Measurements from ENCODE around the gene ECPAS.

ECPAS gene

DNA sequence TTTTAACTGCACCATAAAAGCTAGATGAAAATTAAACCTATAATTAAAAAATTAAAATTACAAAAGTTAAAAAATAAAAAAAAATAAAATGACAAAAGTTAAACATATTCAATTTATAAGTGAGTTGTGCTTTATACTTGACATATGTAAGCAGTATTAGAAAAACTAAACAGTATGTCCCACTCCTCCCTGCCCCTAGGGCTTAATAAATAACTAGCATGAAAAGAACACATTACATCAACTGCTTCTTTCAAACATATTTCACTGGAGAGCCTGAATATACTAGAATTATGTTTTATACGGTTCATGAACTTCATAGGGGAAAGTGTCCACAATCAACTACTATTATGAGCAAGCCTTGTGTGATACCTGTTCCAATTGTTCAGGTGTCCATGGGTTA lies 47.6 kb downstream of the ECPAS start:
- H3K36me3 ChIP-seq (ENCODE audit: control insufficient read depth in 1 of 2, insufficient read depth in 2 of 2, low read length in 2 of 2), result peaks cover 8 to 13% of the 10 kb centered on the region in 2 experiments
- H3K4ac ChIP-seq (ENCODE audit: low read depth, low read length), result no peak overlapping the region
- no peak overlapping the region for H2BK5ac ChIP-seq (ENCODE audit: low read depth, low read length, poor library complexity)
- no peaks in the 10 kb centered on the region for H3K27me3 ChIP-seq (ENCODE audit: insufficient read depth, low read length)
- H2BK120ac ChIP-seq (ENCODE audit: insufficient read depth, low read length, poor library complexity), result no peak overlapping the region
- no peak overlapping the region for H3K4me3 ChIP-seq (ENCODE audit: low read depth, low read length)
- no peak overlapping the region for H3K9ac ChIP-seq (ENCODE audit: low read length)
- no peak overlapping the region for H3K27ac ChIP-seq (ENCODE audit: low read depth, low read length)
- H3K79me2 ChIP-seq (ENCODE audit: control insufficient read depth, insufficient read depth, low read length, poor library complexity), result no peaks in the 10 kb centered on the region
- no peak overlapping the region for H4K8ac ChIP-seq (ENCODE audit: low read depth, low read length)
- no peak overlapping the region for H4K91ac ChIP-seq (ENCODE audit: low read depth, low read length)
- no peak overlapping the region for H2AK5ac ChIP-seq (ENCODE audit: low read length)
- DNase-seq, result no peak
- H3K14ac ChIP-seq (ENCODE audit: low read length), result no peak overlapping the region
- H3K18ac ChIP-seq (ENCODE audit: low read length), result no peak overlapping the region
- H3K79me1 ChIP-seq (ENCODE audit: low read length), result no peaks in the 10 kb centered on the region
- H3K4me1 ChIP-seq (ENCODE audit: control insufficient read depth in 1 of 2, insufficient read depth in 2 of 2, low read length in 2 of 2), result no peaks in the 10 kb centered on the region
- H3K4me2 ChIP-seq (ENCODE audit: low read length), result no peak overlapping the region
- no peak overlapping the region for H4K12ac ChIP-seq (ENCODE audit: low read depth, low read length)
- H2AFZ ChIP-seq (ENCODE audit: insufficient read depth, low read length, poor library complexity), result no peak overlapping the region
- no peak overlapping the region for H3K23ac ChIP-seq (ENCODE audit: low read length)
- H3K9me3 ChIP-seq (ENCODE audit: insufficient read depth, low read depth, low read length), result no peaks in the 10 kb centered on the region
- no peak overlapping the region for H2BK12ac ChIP-seq (ENCODE audit: low read length)
- WGBS (ENCODE audit: extremely low coverage, insufficient coverage, insufficient read length), result no CpG with 5 or more reads among the region's 1 CpG

DNA sequence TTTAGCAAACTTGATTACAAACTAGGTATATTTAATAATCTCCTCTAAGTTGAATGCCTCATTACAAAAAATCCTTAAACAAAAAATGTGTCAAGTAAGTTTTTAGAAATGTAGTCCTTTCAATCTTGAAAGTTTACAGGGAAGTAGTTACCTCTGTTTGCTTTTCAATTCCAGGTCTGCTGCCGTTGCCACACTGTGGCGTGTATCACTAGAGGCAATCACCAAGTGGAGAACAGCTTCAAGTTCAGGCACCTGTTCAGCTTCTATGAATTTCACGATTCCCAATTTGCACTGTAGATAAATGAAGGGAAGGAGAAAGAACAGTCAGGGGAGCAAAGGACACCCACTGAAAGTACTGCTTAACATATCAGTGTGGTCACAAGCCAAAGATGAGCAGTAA lies 51.1 kb downstream of the ECPAS start:
- no peak overlapping the region for H3K4me2 ChIP-seq (ENCODE audit: low read length)
- H2AK5ac ChIP-seq (ENCODE audit: low read length), result no peak overlapping the region
- no peak overlapping the region for H3K4ac ChIP-seq (ENCODE audit: low read depth, low read length)
- no peak overlapping the region for H2BK120ac ChIP-seq (ENCODE audit: insufficient read depth, low read length, poor library complexity)
- no peak overlapping the region for H3K9ac ChIP-seq (ENCODE audit: low read length)
- peaks cover 10 to 12% of the 10 kb centered on the region in 2 experiments for H3K36me3 ChIP-seq (ENCODE audit: control insufficient read depth in 1 of 2, insufficient read depth in 2 of 2, low read length in 2 of 2)
- no peaks in the 10 kb centered on the region for H3K4me1 ChIP-seq (ENCODE audit: control insufficient read depth in 1 of 2, insufficient read depth in 2 of 2, low read length in 2 of 2)
- H3K27ac ChIP-seq (ENCODE audit: low read depth, low read length), result no peak overlapping the region
- no peaks in the 10 kb centered on the region for H3K27me3 ChIP-seq (ENCODE audit: insufficient read depth, low read length)
- no peak overlapping the region for H3K18ac ChIP-seq (ENCODE audit: low read length)
- H3K23ac ChIP-seq (ENCODE audit: low read length), result no peak overlapping the region
- H4K12ac ChIP-seq (ENCODE audit: low read depth, low read length), result no peak overlapping the region
- H3K79me1 ChIP-seq (ENCODE audit: low read length), result no peaks in the 10 kb centered on the region
- H2AFZ ChIP-seq (ENCODE audit: insufficient read depth, low read length, poor library complexity), result no peak overlapping the region
- no peak overlapping the region for H3K4me3 ChIP-seq (ENCODE audit: low read depth, low read length)
- no peak overlapping the region for H3K14ac ChIP-seq (ENCODE audit: low read length)
- no peak overlapping the region for H2BK5ac ChIP-seq (ENCODE audit: low read depth, low read length, poor library complexity)
- no peaks in the 10 kb centered on the region for H3K9me3 ChIP-seq (ENCODE audit: insufficient read depth, low read depth, low read length)
- no peaks in the 10 kb centered on the region for H3K79me2 ChIP-seq (ENCODE audit: control insufficient read depth, insufficient read depth, low read length, poor library complexity)
- no peak overlapping the region for H4K91ac ChIP-seq (ENCODE audit: low read depth, low read length)
- no peak overlapping the region for H4K8ac ChIP-seq (ENCODE audit: low read depth, low read length)
- no peak overlapping the region for H2BK12ac ChIP-seq (ENCODE audit: low read length)
- DNase-seq, result no peak
- WGBS (ENCODE audit: extremely low coverage, insufficient coverage, insufficient read length), result no CpG with 5 or more reads among the region's 3 CpGs

DNA sequence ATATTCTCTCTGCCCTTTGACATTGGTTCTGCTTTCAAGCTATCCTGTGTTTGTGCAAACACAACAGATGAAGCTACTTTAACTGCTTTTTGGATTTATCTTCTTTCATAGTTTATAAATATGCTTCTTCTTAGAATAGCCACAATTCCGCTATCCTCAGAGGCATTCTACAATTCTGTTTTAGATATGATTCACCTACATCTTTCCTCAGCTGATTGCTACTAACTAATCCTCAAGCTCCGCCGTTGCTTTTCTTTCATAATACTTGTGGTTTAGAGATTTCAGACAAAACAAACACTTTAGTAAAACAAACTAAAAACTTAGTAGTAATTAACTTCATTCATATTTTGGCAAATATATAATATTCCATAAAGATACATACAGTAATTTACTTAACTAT lies 52.5 kb downstream of the ECPAS start:
- no peak for DNase-seq
- H2BK120ac ChIP-seq (ENCODE audit: insufficient read depth, low read length, poor library complexity), result no peak overlapping the region
- no peak overlapping the region for H2AK5ac ChIP-seq (ENCODE audit: low read length)
- peaks cover 10 to 13% of the 10 kb centered on the region in 2 experiments for H3K36me3 ChIP-seq (ENCODE audit: control insufficient read depth in 1 of 2, insufficient read depth in 2 of 2, low read length in 2 of 2)
- no peaks in the 10 kb centered on the region for H3K79me1 ChIP-seq (ENCODE audit: low read length)
- H3K14ac ChIP-seq (ENCODE audit: low read length), result no peak overlapping the region
- H3K4me1 ChIP-seq (ENCODE audit: control insufficient read depth in 1 of 2, insufficient read depth in 2 of 2, low read length in 2 of 2), result no peaks in the 10 kb centered on the region
- no peak overlapping the region for H3K4ac ChIP-seq (ENCODE audit: low read depth, low read length)
- H4K8ac ChIP-seq (ENCODE audit: low read depth, low read length), result no peak overlapping the region
- no peak overlapping the region for H3K27ac ChIP-seq (ENCODE audit: low read depth, low read length)
- no peak overlapping the region for H4K91ac ChIP-seq (ENCODE audit: low read depth, low read length)
- no peak overlapping the region for H2BK12ac ChIP-seq (ENCODE audit: low read length)
- H3K9me3 ChIP-seq (ENCODE audit: insufficient read depth, low read depth, low read length), result no peaks in the 10 kb centered on the region
- no peak overlapping the region for H2AFZ ChIP-seq (ENCODE audit: insufficient read depth, low read length, poor library complexity)
- H3K27me3 ChIP-seq (ENCODE audit: insufficient read depth, low read length), result no peaks in the 10 kb centered on the region
- H3K79me2 ChIP-seq (ENCODE audit: control insufficient read depth, insufficient read depth, low read length, poor library complexity), result no peaks in the 10 kb centered on the region
- no peak overlapping the region for H4K12ac ChIP-seq (ENCODE audit: low read depth, low read length)
- H3K23ac ChIP-seq (ENCODE audit: low read length), result no peak overlapping the region
- no peak overlapping the region for H3K9ac ChIP-seq (ENCODE audit: low read length)
- no peak overlapping the region for H3K4me2 ChIP-seq (ENCODE audit: low read length)
- no peak overlapping the region for H3K18ac ChIP-seq (ENCODE audit: low read length)
- no CpG with 5 or more reads among the region's 3 CpGs for WGBS (ENCODE audit: extremely low coverage, insufficient coverage, insufficient read length)
- H3K4me3 ChIP-seq (ENCODE audit: low read depth, low read length), result no peak overlapping the region
- H2BK5ac ChIP-seq (ENCODE audit: low read depth, low read length, poor library complexity), result no peak overlapping the region

DNA sequence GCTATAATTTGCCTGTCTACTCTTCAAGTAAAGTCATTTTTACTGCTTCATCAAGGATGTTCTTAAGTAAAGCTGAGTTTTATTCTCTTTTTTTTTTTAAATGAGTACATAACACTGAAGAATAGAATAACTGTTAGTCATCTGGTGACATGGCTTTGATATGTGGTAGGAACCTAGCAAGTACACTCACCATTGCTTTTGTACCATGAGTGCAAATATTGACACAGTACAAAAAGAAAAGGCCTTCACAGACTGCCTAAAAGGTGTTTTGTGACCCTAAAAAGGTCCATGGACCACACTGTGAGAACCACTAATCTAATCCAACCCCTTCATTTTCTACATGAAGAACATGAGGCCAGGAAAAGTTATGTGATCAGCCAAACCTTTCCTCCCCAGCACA lies 55.0 kb downstream of the ECPAS start:
- H2BK120ac ChIP-seq (ENCODE audit: insufficient read depth, low read length, poor library complexity), result no peak overlapping the region
- H3K36me3 ChIP-seq (ENCODE audit: control insufficient read depth in 1 of 2, insufficient read depth in 2 of 2, low read length in 2 of 2), result peaks cover 15 to 19% of the 10 kb centered on the region in 2 experiments
- no peaks in the 10 kb centered on the region for H3K79me2 ChIP-seq (ENCODE audit: control insufficient read depth, insufficient read depth, low read length, poor library complexity)
- no peaks in the 10 kb centered on the region for H3K9me3 ChIP-seq (ENCODE audit: insufficient read depth, low read depth, low read length)
- H4K8ac ChIP-seq (ENCODE audit: low read depth, low read length), result no peak overlapping the region
- H2AFZ ChIP-seq (ENCODE audit: insufficient read depth, low read length, poor library complexity), result no peak overlapping the region
- H2BK5ac ChIP-seq (ENCODE audit: low read depth, low read length, poor library complexity), result no peak overlapping the region
- no peak overlapping the region for H3K4me2 ChIP-seq (ENCODE audit: low read length)
- no peak overlapping the region for H3K14ac ChIP-seq (ENCODE audit: low read length)
- no peaks in the 10 kb centered on the region for H3K27me3 ChIP-seq (ENCODE audit: insufficient read depth, low read length)
- H3K23ac ChIP-seq (ENCODE audit: low read length), result no peak overlapping the region
- H3K4ac ChIP-seq (ENCODE audit: low read depth, low read length), result no peak overlapping the region
- no peak overlapping the region for H3K9ac ChIP-seq (ENCODE audit: low read length)
- no peaks in the 10 kb centered on the region for H3K4me1 ChIP-seq (ENCODE audit: control insufficient read depth in 1 of 2, insufficient read depth in 2 of 2, low read length in 2 of 2)
- H4K12ac ChIP-seq (ENCODE audit: low read depth, low read length), result no peak overlapping the region
- H3K18ac ChIP-seq (ENCODE audit: low read length), result no peak overlapping the region
- no peak overlapping the region for H3K4me3 ChIP-seq (ENCODE audit: low read depth, low read length)
- no peak overlapping the region for H2AK5ac ChIP-seq (ENCODE audit: low read length)
- DNase-seq, result no peak
- H4K91ac ChIP-seq (ENCODE audit: low read depth, low read length), result no peak overlapping the region
- H2BK12ac ChIP-seq (ENCODE audit: low read length), result no peak overlapping the region
- H3K27ac ChIP-seq (ENCODE audit: low read depth, low read length), result no peak overlapping the region
- no peaks in the 10 kb centered on the region for H3K79me1 ChIP-seq (ENCODE audit: low read length)

DNA sequence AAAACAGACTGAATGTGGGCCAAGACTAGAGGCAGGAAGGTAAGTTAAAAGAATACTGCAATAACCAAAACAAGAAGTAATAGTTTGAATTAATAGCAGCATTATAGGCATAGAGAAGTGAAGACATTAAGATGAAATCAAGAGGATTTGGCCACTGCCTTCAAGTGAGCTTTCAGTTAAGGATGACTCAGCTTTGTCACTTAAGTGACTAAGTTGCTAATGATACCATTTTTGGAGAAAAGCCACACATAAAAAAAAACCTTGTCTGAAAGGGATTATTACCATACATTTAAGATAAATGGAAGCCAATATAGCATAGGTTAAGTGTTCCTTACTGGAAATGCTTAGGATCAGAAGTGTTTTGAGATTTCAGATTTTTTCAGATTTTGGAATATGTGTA lies 57.0 kb downstream of the ECPAS start:
- no peaks in the 10 kb centered on the region for H3K79me1 ChIP-seq (ENCODE audit: low read length)
- no peak overlapping the region for H3K14ac ChIP-seq (ENCODE audit: low read length)
- no peak overlapping the region for H3K4ac ChIP-seq (ENCODE audit: low read depth, low read length)
- no peak overlapping the region for H3K9ac ChIP-seq (ENCODE audit: low read length)
- H3K4me1 ChIP-seq (ENCODE audit: control insufficient read depth in 1 of 2, insufficient read depth in 2 of 2, low read length in 2 of 2), result no peaks in the 10 kb centered on the region
- no peaks in the 10 kb centered on the region for H3K9me3 ChIP-seq (ENCODE audit: insufficient read depth, low read depth, low read length)
- no peak overlapping the region for H3K4me3 ChIP-seq (ENCODE audit: low read depth, low read length)
- H4K12ac ChIP-seq (ENCODE audit: low read depth, low read length), result no peak overlapping the region
- no peak overlapping the region for H2BK5ac ChIP-seq (ENCODE audit: low read depth, low read length, poor library complexity)
- no peak overlapping the region for H3K23ac ChIP-seq (ENCODE audit: low read length)
- no peaks in the 10 kb centered on the region for H3K27me3 ChIP-seq (ENCODE audit: insufficient read depth, low read length)
- H3K4me2 ChIP-seq (ENCODE audit: low read length), result no peak overlapping the region
- no peak overlapping the region for H2AK5ac ChIP-seq (ENCODE audit: low read length)
- no peak overlapping the region for H3K18ac ChIP-seq (ENCODE audit: low read length)
- H3K36me3 ChIP-seq (ENCODE audit: control insufficient read depth in 1 of 2, insufficient read depth in 2 of 2, low read length in 2 of 2), result peaks cover 13 to 19% of the 10 kb centered on the region in 2 experiments
- no peak overlapping the region for H2BK12ac ChIP-seq (ENCODE audit: low read length)
- no peak overlapping the region for H2AFZ ChIP-seq (ENCODE audit: insufficient read depth, low read length, poor library complexity)
- no peaks in the 10 kb centered on the region for H3K79me2 ChIP-seq (ENCODE audit: control insufficient read depth, insufficient read depth, low read length, poor library complexity)
- no peak overlapping the region for H3K27ac ChIP-seq (ENCODE audit: low read depth, low read length)
- no peak overlapping the region for H4K91ac ChIP-seq (ENCODE audit: low read depth, low read length)
- no peak overlapping the region for H4K8ac ChIP-seq (ENCODE audit: low read depth, low read length)
- DNase-seq, result peak in 1 of 2 donors; percentile 9
- H2BK120ac ChIP-seq (ENCODE audit: insufficient read depth, low read length, poor library complexity), result no peak overlapping the region
